ENCODE results near the gene TPSG1.

TPSG1 gene

GRCh38 chr16:1209081-1209480 is 16.0 kb downstream of the TPSG1 start:
- H3K4me3 ChIP-seq (ENCODE audit: low read length, poor library complexity, severe bottlenecking) = no peak overlapping the region
- no peaks in the 10 kb centered on the region for H3F3A ChIP-seq (ENCODE audit: low read depth)
- H2AFZ ChIP-seq (ENCODE audit: low read length) = no peak overlapping the region
- H3K4me1 ChIP-seq (ENCODE audit: insufficient read depth, low read length, poor library complexity, severe bottlenecking) = no peaks in the 10 kb centered on the region
- no peaks in the 10 kb centered on the region for H4K20me1 ChIP-seq (ENCODE audit: insufficient read depth, low read length, poor library complexity, severe bottlenecking)
- H3K4me2 ChIP-seq (ENCODE audit: low read depth, low read length, poor library complexity, severe bottlenecking) = no peak overlapping the region
- no peaks in the 10 kb centered on the region for H3K79me2 ChIP-seq (ENCODE audit: insufficient read depth, low read length)
- no peaks in the 10 kb centered on the region for H3K9me3 ChIP-seq (ENCODE audit: insufficient read depth, low read depth, low read length)
- H3K27me3 ChIP-seq (ENCODE audit: insufficient read depth, low read length, poor library complexity, severe bottlenecking) = no peaks in the 10 kb centered on the region
- H3K36me3 ChIP-seq (ENCODE audit: insufficient read depth, low read length) = no peaks in the 10 kb centered on the region
- no peaks in the 10 kb centered on the region for H3K9me2 ChIP-seq (replicated peaks; ENCODE audit: low read depth, low read length)
- H3K9ac ChIP-seq (ENCODE audit: low read depth, low read length, poor library complexity, severe bottlenecking) = no peak overlapping the region
- TF ChIP-seq CTCF (conservative IDR thresholded peaks at IDR 0.05; ENCODE audit: low read length) (no peak), EZH2phosphoT487 (IDR thresholded peaks at IDR 0.05; ENCODE audit: borderline replicate concordance) (no peak)

DNA sequence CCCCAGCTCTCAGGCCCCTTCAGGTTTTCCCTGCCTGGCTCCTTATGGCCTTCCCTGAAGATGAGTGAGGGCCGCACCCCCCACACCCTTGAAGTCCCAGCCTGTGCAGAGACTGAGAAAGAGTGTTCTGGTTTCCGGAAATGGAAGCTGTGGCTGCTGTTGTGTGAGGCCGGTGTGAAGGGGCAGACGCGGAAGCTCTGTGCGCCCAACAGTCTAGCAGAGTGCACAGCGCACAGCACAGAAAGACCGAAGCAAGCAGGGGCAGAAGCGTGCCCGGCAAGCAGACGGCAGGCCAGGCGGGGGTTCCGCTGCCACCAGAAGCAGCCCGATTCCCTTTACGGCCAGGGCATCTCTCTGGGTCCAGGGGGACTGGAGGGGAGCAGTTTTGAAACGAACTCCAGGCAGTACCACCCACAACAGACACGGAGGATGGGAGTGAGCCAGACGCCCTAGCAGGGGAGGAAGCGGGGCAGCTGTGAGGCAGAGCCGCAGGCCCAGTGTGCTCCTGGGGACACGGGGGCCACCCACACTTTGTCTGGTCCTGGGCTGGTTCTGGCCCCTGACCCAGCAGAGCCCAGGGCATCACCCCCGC is 16.7 kb downstream of the TPSG1 start:
- H3K9ac ChIP-seq (ENCODE audit: low read depth, low read length, poor library complexity, severe bottlenecking) = no peak overlapping the region
- H3K4me3 ChIP-seq (ENCODE audit: low read length, poor library complexity, severe bottlenecking) = no peak overlapping the region
- H3K36me3 ChIP-seq (ENCODE audit: insufficient read depth, low read length) = no peaks in the 10 kb centered on the region
- H3K9me2 ChIP-seq (replicated peaks; ENCODE audit: low read depth, low read length) = no peaks in the 10 kb centered on the region
- no peak for TF ChIP-seq CTCF (conservative IDR thresholded peaks at IDR 0.05; ENCODE audit: low read length)
- TF ChIP-seq EZH2phosphoT487 (IDR thresholded peaks at IDR 0.05; ENCODE audit: borderline replicate concordance) = no peak
- no peaks in the 10 kb centered on the region for H3K27me3 ChIP-seq (ENCODE audit: insufficient read depth, low read length, poor library complexity, severe bottlenecking)
- H3K4me2 ChIP-seq (ENCODE audit: low read depth, low read length, poor library complexity, severe bottlenecking) = no peak overlapping the region
- H2AFZ ChIP-seq (ENCODE audit: low read length) = no peak overlapping the region
- no peaks in the 10 kb centered on the region for H3K4me1 ChIP-seq (ENCODE audit: insufficient read depth, low read length, poor library complexity, severe bottlenecking)
- no peaks in the 10 kb centered on the region for H3F3A ChIP-seq (ENCODE audit: low read depth)
- H3K9me3 ChIP-seq (ENCODE audit: insufficient read depth, low read depth, low read length) = no peaks in the 10 kb centered on the region
- no peaks in the 10 kb centered on the region for H4K20me1 ChIP-seq (ENCODE audit: insufficient read depth, low read length, poor library complexity, severe bottlenecking)
- H3K79me2 ChIP-seq (ENCODE audit: insufficient read depth, low read length) = no peaks in the 10 kb centered on the region

- no peak overlapping the region for H3K4me2 ChIP-seq (ENCODE audit: low read depth, low read length, poor library complexity, severe bottlenecking)
- no peak overlapping the region for H2AFZ ChIP-seq (ENCODE audit: low read length)
- TF ChIP-seq EZH2phosphoT487 (IDR thresholded peaks at IDR 0.05; ENCODE audit: borderline replicate concordance) (no peak), CTCF (conservative IDR thresholded peaks at IDR 0.05; ENCODE audit: low read length) (no peak)
- H3K36me3 ChIP-seq (ENCODE audit: insufficient read depth, low read length) = no peaks in the 10 kb centered on the region
- no peaks in the 10 kb centered on the region for H3K79me2 ChIP-seq (ENCODE audit: insufficient read depth, low read length)
- H3F3A ChIP-seq (ENCODE audit: low read depth) = no peaks in the 10 kb centered on the region
- H3K27me3 ChIP-seq (ENCODE audit: insufficient read depth, low read length, poor library complexity, severe bottlenecking) = no peaks in the 10 kb centered on the region
- H3K4me3 ChIP-seq (ENCODE audit: low read length, poor library complexity, severe bottlenecking) = no peak overlapping the region
- no peaks in the 10 kb centered on the region for H3K9me2 ChIP-seq (replicated peaks; ENCODE audit: low read depth, low read length)
- no peaks in the 10 kb centered on the region for H3K9me3 ChIP-seq (ENCODE audit: insufficient read depth, low read depth, low read length)
- H3K9ac ChIP-seq (ENCODE audit: low read depth, low read length, poor library complexity, severe bottlenecking) = no peak overlapping the region
- H4K20me1 ChIP-seq (ENCODE audit: insufficient read depth, low read length, poor library complexity, severe bottlenecking) = no peaks in the 10 kb centered on the region
- no peaks in the 10 kb centered on the region for H3K4me1 ChIP-seq (ENCODE audit: insufficient read depth, low read length, poor library complexity, severe bottlenecking)
Observed at GRCh38 chr16:1206786-1207185, 18.3 kb downstream of the TPSG1 start.

Data from Loucy (cell line).